Measurements from ENCODE around the gene DHPS. TPM values are rescaled to one million over a fixed set of nuclear protein-coding genes. Genes with fewer than 3 reads are reported as not detected.

Gene DHPS
- total RNA-seq, 2 donors from 2014 or later: 55.8 to 136 TPM

GRCh38 chr19:12664406-12665280 is 17.0 kb downstream of the DHPS start:
- Histone ChIP-seq H3K27me3 (no peaks in the 10 kb centered on the region), H3K27ac (no peak overlapping the region), H3K4me3 (no peak overlapping the region), H3K36me3 (replicated peaks in 1 of 2; ENCODE audit: insufficient read depth in 1 of 2, low read depth in 2 of 2) (peaks cover 7 to 16% of the 10 kb centered on the region in 2 donors), H3K9me3 (no peaks in the 10 kb centered on the region), H3K4me1 (peaks cover 31% of the 10 kb centered on the region)
- intact Hi-C loops (cut with DNase I): no loop called here
- DNase-seq (no peak), ATAC-seq (no peak)
- TF ChIP-seq POLR2A (IDR thresholded peaks at IDR 0.05) (no peak), CTCF (IDR thresholded peaks at IDR 0.05) (no peak)
- 86 to 88% methylated on average over 22 to 29 of the region's 29 CpGs for WGBS, 2 donors

GRCh38 chr19:12660980-12661379 is 20.7 kb downstream of the DHPS start:
- no peak for TF ChIP-seq CTCF (IDR thresholded peaks at IDR 0.05)
- no peak for TF ChIP-seq POLR2A (IDR thresholded peaks at IDR 0.05)
- no peaks in the 10 kb centered on the region for H3K9me3 ChIP-seq
- H3K27ac ChIP-seq: no peak overlapping the region
- H3K36me3 ChIP-seq (replicated peaks in 1 of 2; ENCODE audit: insufficient read depth in 1 of 2, low read depth in 2 of 2): peaks cover 7 to 16% of the 10 kb centered on the region in 2 donors
- intact Hi-C loops (cut with DNase I): no loop called here
- WGBS, 2 donors: 87 to 95% methylated on average over 12 of the region's 12 CpGs
- ATAC-seq (no peak), DNase-seq (no peak)
- H3K4me1 ChIP-seq: peaks cover 7% of the 10 kb centered on the region
- no peak overlapping the region for H3K4me3 ChIP-seq
- H3K27me3 ChIP-seq: no peaks in the 10 kb centered on the region

GRCh38 chr19:12657966-12658365 is 23.7 kb downstream of the DHPS start:
- no peak overlapping the region for H3K27ac ChIP-seq
- DNase-seq: no peak
- intact Hi-C loops (cut with DNase I): no loop called here
- no peak for ATAC-seq
- H3K4me3 ChIP-seq: no peak overlapping the region
- H3K4me1 ChIP-seq: no peaks in the 10 kb centered on the region
- WGBS, 2 donors: 90 to 91% methylated on average over 6 to 18 of the region's 22 CpGs
- peaks cover under 1 to 12% of the 10 kb centered on the region in 2 donors for H3K36me3 ChIP-seq (replicated peaks in 1 of 2; ENCODE audit: insufficient read depth in 1 of 2, low read depth in 2 of 2)
- TF ChIP-seq POLR2A (IDR thresholded peaks at IDR 0.05): no peak
- no peak for TF ChIP-seq CTCF (IDR thresholded peaks at IDR 0.05)
- no peaks in the 10 kb centered on the region for H3K27me3 ChIP-seq
- no peaks in the 10 kb centered on the region for H3K9me3 ChIP-seq

- no peak overlapping the region for H3K4me3 ChIP-seq
- TF ChIP-seq CTCF (IDR thresholded peaks at IDR 0.05): no peak
- peak in 3 of 4 donors; percentile 50 to 59 (median 50) for DNase-seq
- H3K9me3 ChIP-seq: no peaks in the 10 kb centered on the region
- peaks cover 0 to 12% of the 10 kb centered on the region in 2 donors for H3K36me3 ChIP-seq (replicated peaks in 1 of 2; ENCODE audit: insufficient read depth in 1 of 2, low read depth in 2 of 2)
- H3K4me1 ChIP-seq: no peaks in the 10 kb centered on the region
- no peak overlapping the region for H3K27ac ChIP-seq
- ATAC-seq: peak; percentile 53
- intact Hi-C loops (cut with DNase I): no loop called here
- no peaks in the 10 kb centered on the region for H3K27me3 ChIP-seq
- 69 to 75% methylated on average over 43 to 47 of the region's 50 CpGs for WGBS, 2 donors
Observed at GRCh38 chr19:12656899-12657571, 24.6 kb downstream of the DHPS start.
